ENCODE measurements around the gene TRPT1. TPM values are rescaled to one million over a fixed set of nuclear protein-coding genes. Genes with fewer than 3 reads are reported as not detected.

Gene TRPT1
- total RNA-seq, 2 experiments from 2014 or later = 33.4 to 37.1 TPM

DNA sequence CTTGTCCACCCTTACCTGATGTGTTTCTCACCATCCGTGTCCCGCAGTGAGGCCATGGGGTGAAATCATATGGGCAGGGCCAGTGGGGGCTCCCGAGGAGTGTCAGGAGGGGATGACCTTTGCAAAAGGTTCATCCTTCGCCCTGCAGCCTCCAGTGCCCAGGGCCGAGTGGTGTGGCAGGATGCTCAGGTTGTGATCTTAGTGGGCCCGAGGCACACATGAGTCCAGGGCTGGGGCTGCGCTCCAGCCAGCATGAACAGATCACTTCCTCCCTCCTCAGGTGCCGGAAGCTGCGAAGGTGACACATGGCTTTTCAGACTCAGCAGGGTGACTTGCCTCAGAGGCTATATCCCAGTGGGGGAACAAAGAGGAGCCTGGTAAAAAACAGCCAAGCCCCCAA is 12.1 kb upstream of the TRPT1 start:
- no peak for ATAC-seq
- H3K9me3 Mint-ChIP-seq (ENCODE audit: low read depth) = no peaks in the 10 kb centered on the region
- no peak for DNase-seq
- H3K27ac Mint-ChIP-seq = peak overlapping the region; percentile 21
- H3K27me3 Mint-ChIP-seq = no peaks in the 10 kb centered on the region
- H3K4me3 Mint-ChIP-seq = no peak overlapping the region
- peaks cover 3% of the 10 kb centered on the region for H3K36me3 Mint-ChIP-seq
- CTCF ChIA-PET = interaction anchor here (2.7 kb wide), 1 partner anchor 11 kb away, joined by 9 read pairs; the partner anchor contains the start of genes NUDT22 and TRPT1
- H3K4me1 Mint-ChIP-seq = peaks cover 41% of the 10 kb centered on the region

DNA sequence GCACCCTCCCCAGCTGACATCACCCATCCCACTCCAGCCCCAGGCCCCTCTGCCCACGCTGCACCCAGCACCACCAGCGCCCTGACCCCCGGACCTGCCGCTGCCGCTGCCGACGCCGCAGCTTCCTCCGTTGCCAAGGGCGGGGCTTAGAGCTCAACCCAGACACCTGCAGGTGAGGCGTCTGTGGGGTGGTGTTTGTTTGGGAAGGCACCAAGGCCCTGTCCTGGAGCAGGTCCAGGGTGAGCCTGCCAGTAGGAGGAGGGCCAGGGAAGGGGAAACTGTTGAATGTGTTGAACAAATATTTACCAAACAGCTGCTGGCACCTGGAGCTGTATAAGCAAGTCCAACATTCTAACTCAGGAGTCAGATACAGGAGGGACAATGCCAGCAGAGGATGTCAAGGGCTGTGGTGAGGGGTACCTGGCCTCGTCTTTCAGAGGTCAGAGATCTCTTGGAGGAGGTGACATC is 11.5 kb upstream of the TRPT1 start:
- DNase-seq (no peak), ATAC-seq (no peak)
- Mint-ChIP-seq H3K27me3 (no peaks in the 10 kb centered on the region), H3K4me3 (no peak overlapping the region), H3K36me3 (peaks cover 3% of the 10 kb centered on the region), H3K9me3 (ENCODE audit: low read depth) (no peaks in the 10 kb centered on the region), H3K4me1 (peaks cover 38% of the 10 kb centered on the region), H3K27ac (no peak overlapping the region)
- CTCF ChIA-PET = interaction anchor here (1.3 kb wide), 1 partner anchor 11 kb away, joined by 6 read pairs; the partner anchor contains the start of genes NUDT22 and TRPT1

GRCh38 chr11:64235437-64236161 is 9.6 kb upstream of the TRPT1 start:
- Mint-ChIP-seq H3K27ac (peak overlapping the region; percentile 73), H3K4me1 (peaks cover 44% of the 10 kb centered on the region)
- no peak for DNase-seq

DNA sequence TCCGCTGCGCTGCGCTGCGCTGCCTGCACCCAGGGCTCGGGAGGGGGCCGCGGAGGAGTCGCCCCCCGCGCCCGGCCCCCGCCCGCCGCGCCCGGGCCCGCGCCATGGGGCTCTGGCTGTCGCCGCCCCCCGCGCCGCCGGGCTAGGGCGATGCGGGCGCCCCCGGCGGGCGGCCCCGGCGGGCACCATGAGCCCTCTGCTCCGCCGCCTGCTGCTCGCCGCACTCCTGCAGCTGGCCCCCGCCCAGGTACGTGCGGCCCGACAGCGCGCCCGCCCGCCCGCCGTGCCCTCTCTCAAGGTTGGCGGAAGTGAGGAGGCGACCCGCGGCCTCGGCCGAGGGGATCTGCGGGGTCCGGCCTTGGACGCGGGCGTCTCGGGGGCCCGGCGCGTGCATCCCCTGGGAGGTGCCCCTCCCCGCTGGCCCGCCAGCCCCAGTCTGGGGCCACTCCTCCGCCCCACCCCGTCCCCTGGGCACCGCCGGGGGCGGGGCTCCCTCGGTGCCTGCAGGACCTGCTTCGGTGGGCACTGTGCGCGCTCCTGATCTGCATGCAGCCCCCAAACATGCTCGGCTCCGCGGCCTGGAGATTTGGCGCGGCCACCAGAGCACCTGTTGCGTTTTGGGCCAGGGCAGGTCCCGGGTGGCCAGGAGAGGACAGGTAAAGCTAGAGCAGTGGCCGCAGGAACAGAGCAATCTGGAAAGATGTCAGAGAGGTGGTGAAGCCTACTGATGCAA is 8.8 kb upstream of the TRPT1 start:
- ATAC-seq = peak; percentile 48
- Mint-ChIP-seq H3K4me3 (peak overlapping the region; percentile 81), H3K4me1 (peaks cover 38% of the 10 kb centered on the region), H3K9me3 (ENCODE audit: low read depth) (no peaks in the 10 kb centered on the region), H3K27ac (peak overlapping the region; percentile 73), H3K36me3 (peaks cover 3% of the 10 kb centered on the region), H3K27me3 (no peaks in the 10 kb centered on the region)
- DNase-seq = peak; percentile 69
- CTCF ChIA-PET = interaction anchor here (0.6 to 2.3 kb wide), 3 partner anchors 17 to 44 kb away, joined by 3 to 7 read pairs (median 6); no protein-coding TSS in a partner anchor

More at GRCh38 chr11:64235437-64236161, 9.6 kb upstream of the TRPT1 start:
- Mint-ChIP-seq H3K27me3 (no peaks in the 10 kb centered on the region), H3K4me3 (peak overlapping the region; percentile 81), H3K9me3 (ENCODE audit: low read depth) (no peaks in the 10 kb centered on the region), H3K36me3 (peaks cover 3% of the 10 kb centered on the region)
- ATAC-seq = no peak
- CTCF ChIA-PET = interaction anchor here (0.7 to 2.3 kb wide), 3 partner anchors 31 to 69 kb away, joined by 3 to 7 read pairs (median 3); no protein-coding TSS in a partner anchor

- CTCF ChIA-PET = interaction anchor here (0.7 to 1.6 kb wide), 2 partner anchors 30 to 43 kb away, joined by 3 to 5 read pairs; no protein-coding TSS in a partner anchor
These were observed 8.1 kb upstream of the TRPT1 start, which contains the start of gene VEGFB for GRCh38 chr11:64233913-64234586. Gene VEGFB (plus strand): TSS chr11:64234584. CDS start chr11:64234834, 250 bp downstream.

GRCh38 chr11:64232967-64233315 is 7.0 kb upstream of the TRPT1 start:
- no peak overlapping the region for H3K4me3 Mint-ChIP-seq
- H3K4me1 Mint-ChIP-seq = peaks cover 46% of the 10 kb centered on the region
- CTCF ChIA-PET = interaction anchor here (0.6 to 1.6 kb wide), 2 partner anchors 29 to 1501 kb away, joined by 4 to 5 read pairs; no protein-coding TSS in a partner anchor
- no peak overlapping the region for H3K27ac Mint-ChIP-seq
- no peaks in the 10 kb centered on the region for H3K27me3 Mint-ChIP-seq
- no peaks in the 10 kb centered on the region for H3K9me3 Mint-ChIP-seq (ENCODE audit: low read depth)
- ATAC-seq = no peak
- DNase-seq = no peak
- peaks cover 5% of the 10 kb centered on the region for H3K36me3 Mint-ChIP-seq

More at GRCh38 chr11:64233913-64234586, 8.1 kb upstream of the TRPT1 start, which contains the start of gene VEGFB:
- H3K9me3 Mint-ChIP-seq (ENCODE audit: low read depth) = no peaks in the 10 kb centered on the region
- H3K27ac Mint-ChIP-seq = peak within 1 kb of the TSS; percentile 73
- H3K4me3 Mint-ChIP-seq = peak within 1 kb of the TSS; percentile 81
- H3K36me3 Mint-ChIP-seq = peaks cover 3% of the 10 kb centered on the region
- peaks cover 43% of the 10 kb centered on the region for H3K4me1 Mint-ChIP-seq
- ATAC-seq (peak; percentile 57), DNase-seq (peak; percentile 80)
- H3K27me3 Mint-ChIP-seq = no peaks in the 10 kb centered on the region

- Mint-ChIP-seq H3K4me1 (peaks cover 45% of the 10 kb centered on the region), H3K9me3 (ENCODE audit: low read depth) (no peaks in the 10 kb centered on the region), H3K27ac (peak overlapping the region; percentile 23)
These were observed 6.4 kb upstream of the TRPT1 start for GRCh38 chr11:64232182-64232966.

DNA sequence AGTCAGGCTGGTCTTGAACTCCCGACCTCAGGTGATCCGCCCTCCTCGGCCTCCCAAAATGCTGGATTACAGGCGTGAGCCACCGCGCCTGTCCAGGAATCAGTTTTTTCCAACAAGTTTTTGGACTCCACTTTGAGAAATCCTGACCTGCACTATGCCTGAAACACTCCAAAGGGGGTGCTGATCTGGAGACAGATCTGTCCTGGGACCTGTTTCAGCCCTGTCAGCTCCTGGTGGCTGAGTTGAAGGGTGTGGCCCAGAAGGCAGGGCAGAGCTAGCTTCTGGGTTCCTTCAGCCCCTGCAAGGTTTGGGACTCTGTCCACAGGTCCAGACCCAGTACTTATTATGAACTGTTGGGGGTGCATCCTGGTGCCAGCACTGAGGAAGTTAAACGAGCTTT is 5.6 kb upstream of the TRPT1 start:
- peaks cover 1% of the 10 kb centered on the region for H3K36me3 Mint-ChIP-seq
- DNase-seq = no peak
- H3K4me1 Mint-ChIP-seq = peaks cover 48% of the 10 kb centered on the region
- ATAC-seq = no peak
- no peaks in the 10 kb centered on the region for H3K27me3 Mint-ChIP-seq
- peak overlapping the region; percentile 76 for H3K4me3 Mint-ChIP-seq
- H3K27ac Mint-ChIP-seq = no peak overlapping the region
- CTCF ChIA-PET = interaction anchor here (1.0 to 3.5 kb wide), 3 partner anchors 10 to 25 kb away, joined by 4 to 18 read pairs (median 5); partner anchors contain the start of genes FERMT3 and FKBP2
- no peaks in the 10 kb centered on the region for H3K9me3 Mint-ChIP-seq (ENCODE audit: low read depth)

More at GRCh38 chr11:64232182-64232966, 6.4 kb upstream of the TRPT1 start:
- Mint-ChIP-seq H3K27me3 (no peaks in the 10 kb centered on the region), H3K36me3 (peaks cover 5% of the 10 kb centered on the region), H3K4me3 (peak overlapping the region; percentile 76)
- CTCF ChIA-PET = interaction anchor here (1.0 to 3.5 kb wide), 3 partner anchors 9 to 28 kb away, joined by 4 to 18 read pairs (median 5); partner anchors contain the start of genes FERMT3 and FKBP2
- DNase-seq (no peak), ATAC-seq (no peak)

- peak overlapping the region; percentile 85 for H3K27ac Mint-ChIP-seq
- ATAC-seq = no peak
- peaks cover 48% of the 10 kb centered on the region for H3K4me1 Mint-ChIP-seq
- CTCF ChIA-PET = interaction anchor here (1.0 to 3.5 kb wide), 4 partner anchors 10 to 29 kb away, joined by 3 to 18 read pairs (median 4); partner anchors contain the start of genes FERMT3 and FKBP2
- H3K4me3 Mint-ChIP-seq = peak overlapping the region; percentile 76
- H3K36me3 Mint-ChIP-seq = peaks cover 1% of the 10 kb centered on the region
- H3K27me3 Mint-ChIP-seq = no peaks in the 10 kb centered on the region
- no peak for DNase-seq
- no peaks in the 10 kb centered on the region for H3K9me3 Mint-ChIP-seq (ENCODE audit: low read depth)
These were observed 5.0 kb upstream of the TRPT1 start for GRCh38 chr11:64230985-64231365.

GRCh38 chr11:64230171-64230984 is 4.4 kb upstream of the TRPT1 start, which contains the start of gene DNAJC4:
Gene DNAJC4 (plus strand): TSS chr11:64230548. CDS start chr11:64230855, 307 bp downstream.
- H3K27ac Mint-ChIP-seq = peak within 1 kb of the TSS; percentile 85
- H3K9me3 Mint-ChIP-seq (ENCODE audit: low read depth) = no peaks in the 10 kb centered on the region
- peaks cover 1% of the 10 kb centered on the region for H3K36me3 Mint-ChIP-seq
- peaks cover 43% of the 10 kb centered on the region for H3K4me1 Mint-ChIP-seq
- no peaks in the 10 kb centered on the region for H3K27me3 Mint-ChIP-seq
- ATAC-seq (peak; percentile 62), DNase-seq (peak; percentile 95)
- CTCF ChIA-PET = interaction anchor here (1.0 to 3.5 kb wide), 5 partner anchors 15 to 101 kb away, joined by 3 to 18 read pairs (median 5); partner anchors contain the start of gene FERMT3
- peak within 1 kb of the TSS; percentile 76 for H3K4me3 Mint-ChIP-seq

DNA sequence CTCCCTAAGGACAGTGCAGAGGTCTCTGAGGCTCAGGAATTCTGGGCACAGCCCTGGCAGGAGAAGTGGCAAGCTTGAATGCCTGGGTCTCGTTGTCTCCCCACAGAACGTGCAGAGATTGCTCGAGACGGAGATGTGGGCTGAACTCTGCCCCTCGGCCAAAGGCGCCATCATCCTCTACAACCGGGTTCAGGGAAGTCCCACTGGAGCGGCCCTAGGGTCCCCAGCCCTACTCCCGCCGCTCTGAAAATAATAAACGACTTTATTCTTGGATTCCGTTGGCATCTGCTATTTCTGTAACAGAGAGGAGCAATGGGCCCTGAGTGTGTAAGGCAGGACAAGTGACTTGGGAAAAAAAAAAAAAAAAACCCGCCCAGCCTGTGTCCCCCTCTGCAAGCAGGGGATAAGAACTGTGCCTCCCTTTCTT is 3.8 kb upstream of the TRPT1 start:
- H3K36me3 Mint-ChIP-seq = peaks cover 1% of the 10 kb centered on the region
- peaks cover 45% of the 10 kb centered on the region for H3K4me1 Mint-ChIP-seq
- no peaks in the 10 kb centered on the region for H3K27me3 Mint-ChIP-seq

More for the DNA sequence above, 3.8 kb upstream of the TRPT1 start:
- Mint-ChIP-seq H3K9me3 (ENCODE audit: low read depth) (no peaks in the 10 kb centered on the region), H3K27ac (peak overlapping the region; percentile 85), H3K4me3 (peak overlapping the region; percentile 76)
- DNase-seq (no peak), ATAC-seq (no peak)
- CTCF ChIA-PET = interaction anchor here (1.0 to 3.5 kb wide), 4 partner anchors 23 to 102 kb away, joined by 3 to 18 read pairs (median 4); partner anchors contain the start of gene FERMT3
